Motor neuron (in vitro differentiated cells): ENCODE results near the gene SMURF2. TPM values are rescaled to one million over a fixed set of nuclear protein-coding genes. Genes with fewer than 3 reads are reported as not detected.
"Not testable (repeated sequence)": the region's sequence is repeated elsewhere in the genome, so short reads cannot be mapped to it uniquely, and the experiment has no call there.

ENCODE experiments used
- ATAC-seq, 8 experiments: fragments of 200-7000 bp; cut with Tn5 transposase; replicated peaks in 6 of 8; 2 replicates each; pipeline ENCODE4 v1.8.0; 2021; ENCODE audit warnings: mild to moderate bottlenecking in 8 of 8, moderate library complexity in 8 of 8
- H3K27ac ChIP-seq, 2 donors: fragments of 250-450 bp; sonication (Bioruptor Pico); 2 replicates each; pipeline ENCODE4 v1.9.0; 2021; ENCODE audit warnings: antibody characterized with exemption in 2 of 2, mild to moderate bottlenecking in 2 of 2, moderate library complexity in 1 of 2
- H3K4me1 ChIP-seq, 2 donors: fragments of 250-450 bp; sonication (Bioruptor Pico); replicated peaks in 1 of 2; 2 replicates each; pipeline ENCODE4 v1.6.1; 2021; ENCODE audit warnings: antibody characterized with exemption in 2 of 2, mild to moderate bottlenecking in 2 of 2, moderate library complexity in 1 of 2
- H3K4me3 ChIP-seq, 5 donors: fragments of 250-450 bp; sonication (Bioruptor Pico); 2 replicates each; pipeline ENCODE4 v1.9.0; 2021; ENCODE audit warnings: antibody characterized with exemption in 5 of 5, mild to moderate bottlenecking in 5 of 5, moderate library complexity in 4 of 5
- WGBS, 10 experiments: fragments of 450-650 bp; shearing (Covaris generic); methylation state at CpG; one replicate each; pipeline ENCODE4 v1.0.0; 2022; 5-methylcytosine and 5-hydroxymethylcytosine counted together
- in situ Hi-C, 9 experiments: fragments of 400-800 bp; cut with MboI; loops; one replicate each; pipeline ENCODE4 v1.15.0; 2021; ENCODE audit warnings: low sequenced_read_pairs in 9 of 9, low pct_unique_long_range_greater_than_20kb in 2 of 9; ENCODE audit not compliant: unreplicated experiment in 9 of 9
- total RNA-seq, 8 experiments: library from RNA; unstranded; fragments of 300-600 nt; gene quantifications; 2 replicates each; pipeline versions ENCODE4 v1.2.3 to v1.2.4, GENCODE V29; 2022

SMURF2 gene
- total RNA-seq, 8 experiments from 2014 or later = 15.5 to 35.6 (median 19.1) TPM

DNA sequence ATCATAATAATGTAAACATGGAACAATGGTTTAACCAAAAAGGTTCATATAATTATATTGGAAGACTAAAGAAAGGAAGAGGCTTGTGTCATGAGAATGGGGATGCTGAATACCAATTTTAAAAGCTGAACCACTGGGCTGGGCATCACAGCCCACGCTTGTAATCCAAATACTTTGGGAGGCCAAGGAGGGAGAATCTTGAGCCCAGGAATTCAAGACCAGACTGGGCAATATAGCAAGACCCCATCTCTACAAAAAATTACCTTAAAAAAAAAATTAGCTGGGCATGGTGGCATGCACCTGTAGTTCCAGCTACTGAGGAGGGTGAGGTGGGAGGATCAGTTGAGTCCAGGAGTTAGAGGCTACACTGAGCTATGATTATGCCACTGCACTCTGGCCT, 65.1 kb downstream of the SMURF2 start:
- 67 to 100% (median 90%) methylated on average over 1 of the region's 1 CpG; no CpG with 5 or more reads in 3 of the 10 experiments for WGBS, 10 experiments
- ATAC-seq = no peak
- Histone ChIP-seq H3K4me1 (no peaks in the 10 kb centered on the region), H3K4me3 (no peak overlapping the region), H3K27ac (no peak overlapping the region)
- in situ Hi-C loops = no loop called here

DNA sequence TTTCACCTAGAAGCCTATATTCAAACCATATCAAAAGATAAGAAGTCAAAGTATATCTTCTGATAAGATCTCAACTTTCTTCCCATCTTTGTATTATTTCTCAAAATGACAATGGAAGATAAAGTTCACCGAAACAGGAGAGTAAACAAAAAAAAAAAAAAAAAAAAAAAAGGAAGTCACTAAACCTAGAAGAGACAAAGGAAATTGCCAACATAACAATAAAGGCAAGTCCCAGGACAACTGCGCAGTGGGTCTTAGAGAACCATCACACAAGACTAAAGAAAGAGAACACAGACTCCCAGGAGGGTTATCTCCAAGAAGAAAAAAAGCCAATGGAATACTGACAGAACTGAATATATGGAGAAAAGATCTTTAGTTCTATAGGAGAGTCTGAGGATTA, 65.7 kb downstream of the SMURF2 start:
- ATAC-seq = no peak
- Histone ChIP-seq H3K4me1 (no peaks in the 10 kb centered on the region), H3K4me3 (no peak overlapping the region), H3K27ac (no peak overlapping the region)
- WGBS, 10 experiments = 83 to 100% (median 96%) methylated on average over 1 to 2 of the region's 2 CpGs
- in situ Hi-C loops = no loop called here

DNA sequence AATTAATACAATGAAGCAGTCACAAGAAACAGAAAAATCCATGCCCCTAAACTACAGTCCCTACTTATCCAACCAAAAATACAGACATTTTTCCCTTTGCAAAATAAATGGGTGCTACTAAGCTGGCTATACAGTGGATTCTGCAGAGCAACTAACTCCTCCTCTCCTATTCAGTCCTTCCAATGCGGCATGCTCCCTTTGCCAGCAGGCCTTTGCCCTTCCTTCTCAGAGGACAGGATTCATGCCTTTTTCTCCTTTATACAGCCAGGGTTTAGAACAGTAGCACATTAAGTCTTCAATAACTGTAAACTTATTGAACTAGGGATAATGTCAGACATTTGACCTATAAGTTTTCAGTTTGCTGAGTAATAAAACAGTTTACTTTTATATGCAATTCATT, 70.2 kb downstream of the SMURF2 start:
- Histone ChIP-seq H3K4me1 (no peaks in the 10 kb centered on the region), H3K4me3 (no peak overlapping the region), H3K27ac (no peak overlapping the region)
- 60 to 100% (median 86%) methylated on average over 1 of the region's 1 CpG; no CpG with 5 or more reads in 3 of the 10 experiments for WGBS, 10 experiments
- in situ Hi-C loops = no loop called here
- ATAC-seq = no peak

DNA sequence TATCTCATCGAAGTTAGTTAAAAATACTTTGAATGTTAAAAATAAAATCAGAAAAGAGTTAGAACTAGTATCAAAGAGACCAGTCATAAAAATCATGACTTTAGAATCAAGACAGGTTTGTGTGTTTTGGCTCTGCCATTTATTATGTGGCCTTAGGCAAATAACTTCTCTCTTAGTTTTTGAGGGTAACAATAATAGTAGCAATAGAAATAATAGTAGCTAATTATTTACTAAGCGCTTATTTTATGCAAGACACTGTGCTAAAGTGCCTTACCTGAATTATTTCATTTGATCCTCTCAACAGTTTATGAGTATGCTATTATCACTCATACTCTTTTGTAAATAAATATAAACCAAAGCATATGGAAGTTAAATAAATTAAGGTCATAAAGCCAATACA, 77.0 kb downstream of the SMURF2 start:
- H3K27ac ChIP-seq = no peak overlapping the region
- no peak overlapping the region for H3K4me3 ChIP-seq
- no peaks in the 10 kb centered on the region for H3K4me1 ChIP-seq
- in situ Hi-C loops = no loop called here
- ATAC-seq = no peak
- WGBS, 10 experiments = 92 to 100% (median 100%) methylated on average over 1 to 2 of the region's 2 CpGs; no CpG with 5 or more reads in 1 of the 10 experiments

DNA sequence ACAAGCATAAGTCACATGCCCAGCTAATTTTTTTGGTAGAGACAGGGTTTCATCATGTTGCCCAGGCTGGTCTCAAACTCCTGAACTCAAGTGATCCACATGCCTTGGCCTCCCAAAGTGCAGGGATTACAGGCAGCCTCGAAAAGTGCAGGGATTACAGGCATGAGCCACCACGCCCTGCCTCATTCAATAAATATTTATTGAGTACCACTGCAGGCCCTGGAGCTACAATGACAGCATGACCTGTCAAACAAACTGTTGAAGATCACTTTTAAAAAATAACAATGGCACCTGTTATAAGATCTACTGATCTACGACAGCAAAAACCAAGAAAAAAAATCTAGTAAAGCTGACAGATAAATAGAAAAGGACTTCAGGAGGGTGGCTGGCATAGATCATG, 79.1 kb downstream of the SMURF2 start:
- peak in 2 of 8 experiments; percentile 60 to 73 for ATAC-seq

DNA sequence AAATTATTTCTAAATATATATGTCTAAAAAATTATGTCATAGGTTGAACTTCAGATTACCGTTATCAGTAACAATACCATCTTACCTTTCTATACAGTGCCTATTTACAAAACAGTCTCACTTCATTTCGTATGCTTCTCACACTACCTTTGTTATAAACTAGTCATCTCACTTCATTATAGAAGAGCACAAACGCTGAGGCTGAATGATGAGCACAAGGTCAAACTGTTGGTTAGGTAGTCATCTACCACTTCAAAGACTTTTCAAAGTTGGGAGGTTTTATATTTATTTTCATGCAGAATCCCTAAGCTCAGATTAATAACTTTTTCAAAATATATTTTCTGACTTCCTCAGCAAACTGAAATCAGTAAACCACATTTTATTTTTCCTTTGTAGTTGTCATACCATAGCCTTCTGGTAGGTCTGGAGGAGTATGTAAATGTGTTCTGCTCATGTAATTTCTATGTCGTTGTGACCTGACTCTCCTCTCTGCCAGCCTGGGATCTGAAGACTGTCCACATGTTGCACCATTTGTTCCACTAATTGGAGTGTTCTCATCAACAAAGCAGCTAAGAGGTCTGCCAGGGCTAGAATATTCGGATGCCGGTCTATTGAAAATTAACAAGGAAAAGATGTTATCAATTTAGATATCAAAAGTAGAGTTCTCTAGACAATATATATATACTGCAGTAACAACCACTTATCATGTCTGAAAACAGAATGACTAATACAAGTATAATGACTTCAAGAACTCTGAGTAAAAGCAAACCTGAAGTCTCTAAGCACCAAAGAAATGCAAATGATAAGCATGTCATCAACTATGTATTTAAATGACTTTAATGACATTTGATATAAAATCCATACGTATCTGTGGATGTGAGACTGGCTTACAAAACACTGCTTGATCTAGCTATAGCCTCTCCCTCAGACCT, 81.5 kb downstream of the SMURF2 start:
- Histone ChIP-seq H3K4me1 (no peaks in the 10 kb centered on the region), H3K4me3 (no peak overlapping the region), H3K27ac (no peak overlapping the region)
- peak in 1 of 8 experiments; percentile 49 for ATAC-seq
- in situ Hi-C loops = no loop called here
- 57 to 100% (median 87%) methylated on average over 2 to 7 of the region's 7 CpGs; no CpG with 5 or more reads in 1 of the 10 experiments for WGBS, 10 experiments

More for the DNA sequence above, 79.1 kb downstream of the SMURF2 start:
- 59 to 100% (median 93%) methylated on average over 1 to 3 of the region's 3 CpGs; no CpG with 5 or more reads in 3 of the 10 experiments for WGBS, 10 experiments
- Histone ChIP-seq H3K27ac (no peak overlapping the region), H3K4me3 (no peak overlapping the region), H3K4me1 (no peaks in the 10 kb centered on the region)
- in situ Hi-C loops = no loop called here

DNA sequence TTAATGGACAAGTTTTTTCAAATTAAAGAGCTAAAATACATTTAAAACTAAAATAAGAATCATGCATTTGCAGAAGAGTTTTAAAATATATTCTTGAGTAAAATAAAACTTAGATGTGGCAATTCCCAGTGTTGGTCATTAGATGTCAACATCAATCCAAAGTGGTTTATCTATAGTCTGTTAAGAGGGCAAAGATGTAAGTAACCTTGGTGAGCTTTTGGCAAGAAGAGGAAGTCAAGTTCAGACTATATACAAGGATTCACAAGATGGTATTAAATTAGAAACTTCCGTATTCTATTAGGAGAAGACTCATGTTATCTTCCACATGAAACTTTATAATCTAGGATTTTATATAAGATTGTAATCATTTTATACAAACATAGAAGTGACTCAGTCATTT, 82.2 kb downstream of the SMURF2 start:
- 71 to 100% (median 100%) methylated on average over 1 of the region's 1 CpG; no CpG with 5 or more reads in 1 of the 10 experiments for WGBS, 10 experiments
- Histone ChIP-seq H3K4me1 (no peaks in the 10 kb centered on the region), H3K27ac (no peak overlapping the region), H3K4me3 (no peak overlapping the region)
- ATAC-seq = no peak
- in situ Hi-C loops = no loop called here

DNA sequence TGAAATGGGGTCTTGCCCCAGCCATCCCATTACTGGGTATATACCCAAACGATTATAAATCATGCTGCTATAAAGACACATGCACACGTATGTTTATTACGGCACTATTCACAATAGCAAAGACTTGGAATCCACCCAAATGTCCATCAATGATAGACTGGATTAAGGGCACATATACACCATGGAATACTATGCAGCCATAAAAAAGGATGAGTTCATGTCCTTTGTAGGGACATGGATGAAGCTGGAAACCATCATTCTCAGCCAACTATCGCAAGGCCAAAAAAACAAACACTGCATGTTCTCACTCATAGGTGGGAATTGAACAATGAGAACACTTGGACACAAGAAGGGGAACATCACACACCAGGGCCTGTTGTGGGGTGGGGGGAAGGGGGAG, 85.1 kb downstream of the SMURF2 start:
- ATAC-seq, in situ Hi-C loops, H3K27ac ChIP-seq, H3K4me3 ChIP-seq, H3K4me1 ChIP-seq: not testable (repeated sequence)
- 80 to 100% (median 100%) methylated on average over 1 to 2 of the region's 4 CpGs; no CpG with 5 or more reads in 4 of the 10 experiments for WGBS, 10 experiments

DNA sequence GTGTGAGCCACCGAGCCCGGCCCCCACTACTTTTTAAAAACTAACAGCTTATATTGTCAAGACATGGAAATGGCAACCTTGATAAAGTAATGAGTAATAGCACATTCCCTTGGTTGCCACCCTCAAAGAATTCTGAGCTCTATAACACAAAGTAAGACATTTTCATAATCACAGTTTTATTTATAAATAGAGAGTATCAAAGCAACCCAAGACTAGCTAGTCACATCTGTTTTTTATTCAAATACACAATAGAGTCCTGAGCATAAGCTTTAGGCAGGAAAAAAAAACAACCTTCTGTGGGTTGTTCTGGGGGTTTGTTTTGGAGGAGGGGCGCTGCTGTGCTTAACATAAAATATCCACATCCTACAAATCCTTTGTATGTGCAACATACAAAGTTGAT, 86.7 kb downstream of the SMURF2 start:
- WGBS, 10 experiments = 50 to 100% (median 98%) methylated on average over 1 to 3 of the region's 3 CpGs; no CpG with 5 or more reads in 2 of the 10 experiments
- H3K4me1 ChIP-seq = no peaks in the 10 kb centered on the region
- ATAC-seq = no peak
- H3K27ac ChIP-seq = no peak overlapping the region
- in situ Hi-C loops = no loop called here
- no peak overlapping the region for H3K4me3 ChIP-seq

DNA sequence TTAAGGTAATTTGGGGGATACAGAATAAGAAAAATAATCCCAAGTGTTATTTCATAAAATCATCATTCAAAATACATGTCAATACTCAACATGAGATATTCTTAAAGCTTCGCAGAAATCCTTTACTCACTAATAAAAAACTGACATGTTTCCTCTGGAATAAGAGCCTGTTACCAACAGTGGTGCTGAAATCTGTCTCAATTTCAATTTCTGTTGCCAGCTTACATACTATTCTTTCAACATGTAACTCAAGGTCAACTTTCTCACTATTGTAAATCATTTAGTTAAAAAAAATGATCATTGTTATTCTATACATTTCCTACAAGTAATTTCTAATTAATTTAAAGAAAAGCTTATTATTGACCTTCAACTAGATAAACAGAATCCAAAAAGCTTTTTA, 87.5 kb downstream of the SMURF2 start:
- in situ Hi-C loops = loop anchor here in 1 of 9 experiments (25.0 kb wide), 1 partner anchor 163 kb away; no protein-coding TSS in a partner anchor
- 40 to 100% (median 88%) methylated on average over 1 of the region's 1 CpG for WGBS, 10 experiments
- ATAC-seq = no peak
- Histone ChIP-seq H3K4me3 (no peak overlapping the region), H3K4me1 (no peaks in the 10 kb centered on the region), H3K27ac (no peak overlapping the region)

DNA sequence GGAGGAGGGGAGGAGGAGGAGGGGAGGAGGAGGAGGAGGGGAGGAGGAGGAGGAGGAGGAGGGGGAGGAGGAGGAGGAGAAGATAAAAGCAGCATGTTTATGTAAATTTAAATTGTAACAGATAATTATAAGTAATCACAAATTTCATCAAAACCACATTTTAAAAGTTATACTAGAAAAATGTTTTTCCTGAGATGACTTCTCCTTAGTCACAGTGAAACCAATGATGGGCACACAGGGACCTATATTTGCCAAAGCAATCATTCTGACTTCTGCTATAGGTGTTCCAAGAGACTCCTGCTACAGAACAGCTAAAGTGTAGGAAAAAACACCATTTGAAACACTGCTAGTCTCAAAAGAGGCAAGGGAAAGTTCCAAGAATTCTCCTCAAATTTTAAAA, 88.9 kb downstream of the SMURF2 start:
- Histone ChIP-seq H3K4me1 (no peaks in the 10 kb centered on the region), H3K4me3 (no peak overlapping the region), H3K27ac (no peak overlapping the region)
- no peak for ATAC-seq
- in situ Hi-C loops = loop anchor here in 1 of 9 experiments (25.0 kb wide), 1 partner anchor 164 kb away; no protein-coding TSS in a partner anchor

DNA sequence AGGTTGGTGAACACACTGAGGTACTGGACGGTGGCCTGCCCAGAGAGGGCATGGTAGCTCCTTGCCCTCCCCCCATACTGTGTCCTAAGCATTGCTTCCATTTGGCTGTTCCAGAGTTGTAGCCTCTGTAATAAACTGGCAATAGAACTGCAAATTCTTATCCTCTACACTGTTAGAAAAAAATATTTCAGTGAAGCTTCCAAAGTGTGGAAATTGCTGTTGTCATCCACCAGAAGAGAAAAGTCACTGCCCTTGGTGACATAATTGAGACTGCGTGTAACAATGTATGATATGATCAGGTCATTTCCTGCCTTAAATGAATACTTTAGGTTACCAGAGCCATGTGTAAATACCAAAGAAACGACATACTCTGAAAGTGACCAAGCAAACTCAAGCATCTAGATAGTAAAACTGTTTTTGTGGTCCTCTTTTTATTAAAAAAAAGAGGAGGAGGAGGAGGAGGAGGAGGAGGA, 89.4 kb downstream of the SMURF2 start:
- H3K27ac ChIP-seq = no peak overlapping the region
- 48 to 100% (median 84%) methylated on average over 1 to 2 of the region's 3 CpGs; no CpG with 5 or more reads in 2 of the 10 experiments for whole genome bisulfite sequencing, 10 experiments
- ATAC-seq = peak in 2 of 8 experiments; percentile 45 to 59

DNA sequence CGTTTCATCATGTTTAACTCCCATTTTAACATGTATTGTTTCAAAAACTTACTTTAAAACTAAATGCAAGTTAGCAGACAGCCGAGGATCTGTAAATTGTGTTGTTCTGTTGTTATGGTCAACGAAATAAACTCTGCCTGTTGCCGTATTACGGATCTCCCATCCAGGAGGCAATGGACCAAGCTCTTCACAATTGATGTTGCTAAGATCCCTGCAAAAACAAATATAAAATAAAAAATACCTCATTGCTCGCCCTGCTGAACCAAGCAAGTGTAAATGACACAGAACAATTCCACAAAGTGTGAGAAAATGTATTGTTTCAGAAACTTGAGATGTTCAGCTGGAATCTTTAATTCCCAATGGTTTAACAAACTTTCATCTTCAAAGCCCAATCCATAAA, 90.4 kb downstream of the SMURF2 start:
- ATAC-seq = peak in 1 of 8 experiments; percentile 17

More for the DNA sequence above, 89.4 kb downstream of the SMURF2 start:
- H3K4me3 ChIP-seq = no peak overlapping the region
- H3K4me1 ChIP-seq = no peaks in the 10 kb centered on the region
- in situ Hi-C loops = loop anchor here in 1 of 9 experiments (25.0 kb wide), 1 partner anchor 165 kb away; no protein-coding TSS in a partner anchor

More for the DNA sequence above, 90.4 kb downstream of the SMURF2 start:
- Histone ChIP-seq H3K4me3 (no peak overlapping the region), H3K4me1 (no peaks in the 10 kb centered on the region), H3K27ac (no peak overlapping the region)
- 50 to 98% (median 91%) methylated on average over 1 to 6 of the region's 6 CpGs; no CpG with 5 or more reads in 2 of the 10 experiments for WGBS, 10 experiments
- in situ Hi-C loops = loop anchor here in 1 of 9 experiments (25.0 kb wide), 1 partner anchor 166 kb away; no protein-coding TSS in a partner anchor
